Measurements from ENCODE around the gene EIF2S3. TPM values are rescaled to one million over a fixed set of nuclear protein-coding genes. Genes with fewer than 3 reads are reported as not detected.

Gene EIF2S3
- total RNA-seq, 1 donor from 2014 or later: 315 TPM

GRCh38 chrX:24023972-24024669 lies 30.6 kb upstream of the EIF2S3 start:
- Histone ChIP-seq H3K27me3 (ENCODE audit: control insufficient read depth, insufficient read depth, low read length) (no peaks in the 10 kb centered on the region), H3K4me3 (ENCODE audit: low read depth, low read length) (peak overlapping the region; percentile 55), H3K36me3 (ENCODE audit: control insufficient read depth, insufficient read depth, low read length) (no peaks in the 10 kb centered on the region)
- no peak for FAIRE-seq
- TF ChIP-seq, protein P1, sequence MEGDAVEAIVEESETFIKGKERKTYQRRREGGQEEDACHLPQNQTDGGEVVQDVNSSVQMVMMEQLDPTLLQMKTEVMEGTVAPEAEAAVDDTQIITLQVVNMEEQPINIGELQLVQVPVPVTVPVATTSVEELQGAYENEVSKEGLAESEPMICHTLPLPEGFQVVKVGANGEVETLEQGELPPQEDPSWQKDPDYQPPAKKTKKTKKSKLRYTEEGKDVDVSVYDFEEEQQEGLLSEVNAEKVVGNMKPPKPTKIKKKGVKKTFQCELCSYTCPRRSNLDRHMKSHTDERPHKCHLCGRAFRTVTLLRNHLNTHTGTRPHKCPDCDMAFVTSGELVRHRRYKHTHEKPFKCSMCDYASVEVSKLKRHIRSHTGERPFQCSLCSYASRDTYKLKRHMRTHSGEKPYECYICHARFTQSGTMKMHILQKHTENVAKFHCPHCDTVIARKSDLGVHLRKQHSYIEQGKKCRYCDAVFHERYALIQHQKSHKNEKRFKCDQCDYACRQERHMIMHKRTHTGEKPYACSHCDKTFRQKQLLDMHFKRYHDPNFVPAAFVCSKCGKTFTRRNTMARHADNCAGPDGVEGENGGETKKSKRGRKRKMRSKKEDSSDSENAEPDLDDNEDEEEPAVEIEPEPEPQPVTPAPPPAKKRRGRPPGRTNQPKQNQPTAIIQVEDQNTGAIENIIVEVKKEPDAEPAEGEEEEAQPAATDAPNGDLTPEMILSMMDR (IDR thresholded peaks at IDR 0.05; ENCODE audit: insufficient read depth, low read length, severe bottlenecking): no peak
- DNase-seq (ENCODE audit: low read depth): peak; percentile 24

DNA sequence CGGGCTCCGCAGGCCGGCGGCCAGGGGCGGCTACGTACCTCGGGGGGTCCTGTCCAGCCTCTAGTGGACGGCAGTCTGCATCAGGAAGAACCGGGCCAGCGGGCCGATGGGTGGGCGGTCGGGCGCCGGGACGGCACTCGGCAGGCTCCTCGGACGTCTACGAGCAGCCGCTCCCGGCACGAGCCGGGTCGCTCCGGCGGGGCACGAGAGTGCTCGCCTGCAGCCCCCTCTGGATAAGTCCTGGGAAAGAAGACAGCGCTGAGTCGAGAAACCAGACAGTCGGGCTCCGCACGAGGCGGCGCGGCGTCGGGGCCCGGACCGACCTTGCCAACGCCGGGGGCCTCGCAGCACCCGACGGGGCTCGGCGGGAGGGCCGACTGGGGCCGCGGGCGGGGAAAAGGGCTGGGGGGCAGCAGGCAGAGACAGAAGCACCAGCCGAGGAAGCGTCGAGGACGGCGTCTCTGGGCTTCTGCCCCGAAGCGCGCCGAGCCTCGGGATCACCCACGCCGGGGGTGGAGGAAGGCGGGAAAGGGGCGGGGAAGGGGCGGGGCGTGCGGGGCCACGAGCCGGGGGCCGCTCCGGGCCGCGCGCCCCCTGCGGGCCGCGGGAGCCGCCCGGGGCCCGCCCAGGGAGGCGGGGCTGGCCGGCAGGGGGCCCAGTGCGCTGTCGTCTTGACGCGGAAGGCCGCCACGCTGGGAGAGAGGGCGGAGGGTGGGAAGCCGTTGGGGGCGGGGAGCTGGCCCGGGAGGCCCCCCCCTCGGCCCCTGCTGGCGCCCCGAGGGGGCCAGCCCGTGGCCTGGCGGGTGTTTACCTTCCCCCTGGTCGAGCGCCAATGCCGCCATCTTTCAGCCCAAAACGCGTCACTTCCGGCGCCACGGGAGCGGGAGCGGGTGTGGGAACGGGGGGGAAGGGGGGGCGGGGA lies 29.7 kb upstream of the EIF2S3 start:
- FAIRE-seq: no peak
- Histone ChIP-seq H3K27me3 (ENCODE audit: control insufficient read depth, insufficient read depth, low read length) (no peaks in the 10 kb centered on the region), H3K36me3 (ENCODE audit: control insufficient read depth, insufficient read depth, low read length) (no peaks in the 10 kb centered on the region), H3K4me3 (ENCODE audit: low read depth, low read length) (peak overlapping the region; percentile 55)
- TF ChIP-seq, protein P1 (IDR thresholded peaks at IDR 0.05; ENCODE audit: insufficient read depth, low read length, severe bottlenecking): peak; percentile 5
- DNase-seq (ENCODE audit: low read depth): peak; percentile 41

DNA sequence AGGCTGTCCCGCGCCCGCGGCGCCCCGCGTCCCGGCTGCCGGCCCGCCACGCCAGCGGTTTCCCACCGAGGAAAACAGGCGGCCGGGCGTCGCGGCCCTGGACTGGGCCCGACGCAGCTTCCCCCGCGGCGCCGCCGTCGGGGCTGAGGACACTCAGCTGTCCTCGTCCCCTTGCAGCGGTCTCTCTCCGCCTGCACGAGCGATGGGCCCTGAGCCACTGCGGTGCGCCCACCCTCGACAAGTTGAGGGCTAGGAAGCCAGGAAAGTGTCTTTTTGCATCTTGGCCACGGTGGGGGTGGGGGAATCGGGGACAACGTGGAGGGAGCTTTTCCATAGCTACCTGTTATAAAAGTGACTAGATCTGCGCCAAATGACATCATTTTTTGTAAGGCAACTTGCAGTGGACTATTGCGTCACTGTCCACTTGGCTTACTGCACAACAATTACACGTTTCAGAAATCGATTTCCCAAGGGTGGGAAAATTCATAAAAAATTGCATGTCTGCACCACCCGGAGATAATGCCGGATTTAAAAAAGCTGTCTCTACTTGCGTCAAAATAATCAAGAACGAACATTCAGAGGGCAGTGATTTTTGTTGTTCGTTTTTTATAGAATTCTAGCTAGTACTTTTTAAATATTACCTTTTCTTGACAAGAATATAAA lies 28.9 kb upstream of the EIF2S3 start:
- H3K4me3 ChIP-seq (ENCODE audit: low read depth, low read length): peak overlapping the region; percentile 55
- TF ChIP-seq, protein P1 (IDR thresholded peaks at IDR 0.05; ENCODE audit: insufficient read depth, low read length, severe bottlenecking): no peak
- DNase-seq (ENCODE audit: low read depth) (peak; percentile 29), FAIRE-seq (no peak)
- H3K27me3 ChIP-seq (ENCODE audit: control insufficient read depth, insufficient read depth, low read length): no peaks in the 10 kb centered on the region
- H3K36me3 ChIP-seq (ENCODE audit: control insufficient read depth, insufficient read depth, low read length): no peaks in the 10 kb centered on the region

- FAIRE-seq: no peak
- peak; percentile 1 for DNase-seq (ENCODE audit: low read depth)
- Histone ChIP-seq H3K36me3 (ENCODE audit: control insufficient read depth, insufficient read depth, low read length) (no peaks in the 10 kb centered on the region), H3K4me3 (ENCODE audit: low read depth, low read length) (peak overlapping the region; percentile 55), H3K27me3 (ENCODE audit: control insufficient read depth, insufficient read depth, low read length) (no peaks in the 10 kb centered on the region)
- TF ChIP-seq, protein P1 (IDR thresholded peaks at IDR 0.05; ENCODE audit: insufficient read depth, low read length, severe bottlenecking): no peak
Observed at GRCh38 chrX:24026432-24026831, 28.3 kb upstream of the EIF2S3 start.

DNA sequence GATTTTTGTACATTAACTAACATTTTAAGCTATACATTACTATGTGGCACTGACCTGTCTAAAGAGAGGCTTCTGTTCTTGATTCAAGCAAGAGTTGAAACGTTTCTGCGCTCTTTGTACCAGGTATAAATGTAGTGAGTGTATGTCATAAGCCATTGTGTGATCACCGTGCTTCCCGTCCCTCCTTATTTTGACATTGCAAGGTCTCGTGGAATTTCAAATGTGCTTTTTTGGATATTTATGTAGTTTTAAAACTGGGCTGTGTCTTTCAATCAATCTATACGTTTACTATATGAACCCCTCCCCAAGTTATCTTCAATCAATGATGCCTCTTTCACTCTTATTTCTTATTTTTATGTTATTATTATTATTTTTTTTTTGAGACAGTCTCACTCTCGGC lies 27.7 kb upstream of the EIF2S3 start, which contains the start of gene KLHL15:
TSS of gene KLHL15 (minus strand) at position 101 of the 400 bp plus-strand sequence. CDS start 20,493 bp downstream, outside the sequence.
- H3K36me3 ChIP-seq (ENCODE audit: control insufficient read depth, insufficient read depth, low read length): no peaks in the 10 kb centered on the region
- TF ChIP-seq, protein P1 (IDR thresholded peaks at IDR 0.05; ENCODE audit: insufficient read depth, low read length, severe bottlenecking): no peak
- DNase-seq (ENCODE audit: low read depth) (no peak), FAIRE-seq (no peak)
- peak within 1 kb of the TSS; percentile 55 for H3K4me3 ChIP-seq (ENCODE audit: low read depth, low read length)
- H3K27me3 ChIP-seq (ENCODE audit: control insufficient read depth, insufficient read depth, low read length): no peaks in the 10 kb centered on the region

Measured in bronchial epithelial cell (primary cell).